K562 (cell line): ENCODE results near the gene ST6GALNAC5. TPM values are rescaled to one million over a fixed set of nuclear protein-coding genes. Genes with fewer than 3 reads are reported as not detected.

Experiments
- ETV6 ChIP-seq, 3 experiments: fragments of 150-350 bp in 1 of 3; sonication (generic) in 1 of 3; formaldehyde crosslinking in 1 of 3; IDR thresholded peaks; 2 replicates each; pipeline versions ENCODE4 v1.6.1 to v1.8.0; 2014 to 2022; ENCODE audit warnings: borderline replicate concordance in 2 of 3, low read depth in 2 of 3, antibody characterized with exemption in 1 of 3, low read length in 1 of 3, mild to moderate bottlenecking in 1 of 3, missing genetic modification reagents in 1 of 3
- GTF2F1 ChIP-seq: IDR thresholded peaks from 2 replicates; pipeline ENCODE4 v1.6.1; 2011; ENCODE audit warnings: low read depth, low read length, improper control_type of control experiment
- HSF4 ChIP-seq: fragments of 250-450 bp; sonication (Bioruptor Pico); IDR thresholded peaks from 2 replicates; pipeline ENCODE4 v2.1.2; 2022; ENCODE audit warnings: mild to moderate bottlenecking, moderate library complexity, borderline replicate concordance
- MXI1 ChIP-seq: IDR thresholded peaks from 2 replicates; pipeline ENCODE4 v1.6.1; 2011; ENCODE audit warnings: low read depth, mild to moderate bottlenecking, improper control_type of control experiment, low read length
- PKNOX1 ChIP-seq: fragments of 450-650 bp; IDR thresholded peaks from 2 replicates; pipeline ENCODE4 v1.6.1; 2016
- RBFOX2 ChIP-seq: fragments of 200-400 bp; formaldehyde crosslinking; IDR thresholded peaks from 2 replicates; pipeline ENCODE4 v1.6.1; 2017; ENCODE audit warnings: low read depth, mild to moderate bottlenecking, low read length, moderate library complexity
- polyA plus RNA-seq, 8 experiments: library from polyadenylated mRNA; depleted of rRNA in 4 of 8; stranded (reverse) in 5 of 8; unstranded in 3 of 8; fragments of >200 nt; fragmentation: Nextera tagmentation in 2 of 8; fragmentation: Illumina TruSeq in 1 of 8; extraction: Ambion mirVana in 2 of 8; extraction: Trizol in 1 of 8; gene quantifications; 2 replicates each; pipeline versions ENCODE4 v1.2.1 to v1.2.3, GENCODE V29; 2011 to 2014; ENCODE audit warnings: inconsistent platforms in 1 of 8, missing spikeins in 1 of 8
- total RNA-seq, 7 experiments: library from RNA; depleted of rRNA in 6 of 7; stranded (reverse); fragments of >200 nt in 6 of 7; fragmentation: Illumina TruSeq in 2 of 7; extraction: Trizol in 2 of 7; gene quantifications; 2 replicates each; pipeline versions ENCODE4 v1.2.1 to v1.2.3, GENCODE V29; 2011 to 2021; ENCODE audit warnings: low replicate concordance in 1 of 7
- TF ChIP-seq, protein P1 (sequence below): fragments of 250-450 bp; sonication (Bioruptor Pico); IDR thresholded peaks from 2 replicates; pipeline ENCODE4 v1.5.0; 2021; ENCODE audit warnings: mild to moderate bottlenecking, moderate library complexity
- TF ChIP-seq, protein P2 (sequence below): fragments of 200-400 bp; formaldehyde crosslinking; IDR thresholded peaks from 2 replicates; pipeline ENCODE4 v1.6.1; 2017; ENCODE audit warnings: mild to moderate bottlenecking, low read depth, low read length, moderate library complexity
- TF ChIP-seq, protein P3 (sequence below): fragments of 450-650 bp; conservative IDR thresholded peaks from 2 replicates; pipeline ENCODE4 v1.6.1; 2016; ENCODE audit warnings: missing genetic modification characterization, low read depth, mild to moderate bottlenecking, missing compliant biosample characterization, moderate library complexity

The ST6GALNAC5 gene
- total and polyA plus RNA-seq, 9 of the 15 experiments (the other 6 are each of a cell fraction or from before 2014, with no cell fraction given): 0.04 to 0.14 TPM; not detected in 7

DNA sequence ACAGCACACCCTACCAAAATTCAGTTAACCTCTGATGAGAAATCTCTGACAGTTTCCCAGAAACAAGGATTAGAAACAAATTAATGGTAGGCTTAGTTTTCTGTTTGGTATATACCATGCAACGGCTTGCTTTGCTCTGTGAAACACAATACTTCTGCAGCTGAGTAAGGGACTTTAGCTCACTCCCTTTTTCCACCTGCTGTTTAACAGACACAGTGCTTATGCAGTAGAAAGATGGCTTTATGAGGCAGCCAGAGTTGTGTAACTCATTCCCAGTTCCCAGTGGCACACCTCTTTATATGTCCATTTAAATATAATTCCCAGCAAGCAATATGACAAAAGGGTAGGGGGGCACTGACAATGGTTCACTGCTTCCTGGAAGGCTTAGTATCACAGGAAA is 228.0 kb downstream of the ST6GALNAC5 start (continued):
- TF ChIP-seq, protein P1, sequence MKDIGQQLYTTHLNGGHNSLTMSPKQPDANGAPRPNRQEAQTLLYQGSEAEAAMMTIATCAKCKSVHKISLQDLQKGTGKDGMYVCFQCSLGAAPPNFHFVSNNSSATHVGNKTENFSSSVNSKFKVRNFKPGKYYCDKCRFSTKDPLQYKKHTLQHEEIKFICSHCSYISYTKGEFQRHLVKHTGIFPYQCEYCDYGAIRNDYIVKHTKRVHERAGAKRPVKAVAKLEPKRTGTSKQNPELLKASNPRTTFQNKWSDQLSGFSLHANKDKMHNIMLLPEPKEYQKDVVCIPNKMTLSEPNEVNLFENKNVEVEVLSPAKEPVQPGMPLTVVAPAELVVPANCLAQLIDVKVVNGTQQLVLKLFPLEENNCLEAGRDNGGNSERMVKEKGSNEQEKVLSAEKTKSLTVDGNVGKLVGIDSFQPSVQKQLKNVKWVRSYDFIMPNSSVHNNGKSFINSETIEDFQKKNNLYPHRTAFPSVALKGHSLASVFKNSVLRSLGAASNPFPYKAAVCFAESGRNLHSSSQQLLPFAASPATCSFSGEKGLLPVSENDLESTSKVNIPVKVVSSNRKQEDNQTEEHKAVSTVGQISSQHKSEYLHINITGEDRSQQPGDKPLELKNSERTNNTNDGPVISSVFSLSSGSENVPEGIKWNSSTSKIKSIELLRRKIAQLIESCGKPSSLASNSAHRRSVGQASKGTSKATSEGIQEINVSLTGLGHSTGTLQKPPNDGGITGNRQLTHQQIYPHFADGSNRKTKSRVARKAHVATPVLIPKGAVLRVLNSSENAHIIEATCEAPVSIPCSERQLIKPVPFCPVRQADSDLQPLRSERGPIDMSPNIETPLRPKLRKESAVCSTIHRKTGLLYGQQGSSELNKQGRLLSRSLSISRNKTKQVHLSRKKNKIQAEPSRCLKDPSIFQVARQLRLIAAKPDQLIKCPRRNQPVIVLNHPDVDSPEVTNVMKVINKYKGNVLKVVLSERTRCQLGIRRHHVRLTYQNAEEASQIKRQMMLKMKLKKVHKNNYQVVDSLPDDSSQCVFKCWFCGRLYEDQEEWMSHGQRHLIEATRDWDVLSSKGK (CRISPR knock-in tag): no peak
- no peak for TF ChIP-seq GTF2F1
- TF ChIP-seq, protein P2, sequence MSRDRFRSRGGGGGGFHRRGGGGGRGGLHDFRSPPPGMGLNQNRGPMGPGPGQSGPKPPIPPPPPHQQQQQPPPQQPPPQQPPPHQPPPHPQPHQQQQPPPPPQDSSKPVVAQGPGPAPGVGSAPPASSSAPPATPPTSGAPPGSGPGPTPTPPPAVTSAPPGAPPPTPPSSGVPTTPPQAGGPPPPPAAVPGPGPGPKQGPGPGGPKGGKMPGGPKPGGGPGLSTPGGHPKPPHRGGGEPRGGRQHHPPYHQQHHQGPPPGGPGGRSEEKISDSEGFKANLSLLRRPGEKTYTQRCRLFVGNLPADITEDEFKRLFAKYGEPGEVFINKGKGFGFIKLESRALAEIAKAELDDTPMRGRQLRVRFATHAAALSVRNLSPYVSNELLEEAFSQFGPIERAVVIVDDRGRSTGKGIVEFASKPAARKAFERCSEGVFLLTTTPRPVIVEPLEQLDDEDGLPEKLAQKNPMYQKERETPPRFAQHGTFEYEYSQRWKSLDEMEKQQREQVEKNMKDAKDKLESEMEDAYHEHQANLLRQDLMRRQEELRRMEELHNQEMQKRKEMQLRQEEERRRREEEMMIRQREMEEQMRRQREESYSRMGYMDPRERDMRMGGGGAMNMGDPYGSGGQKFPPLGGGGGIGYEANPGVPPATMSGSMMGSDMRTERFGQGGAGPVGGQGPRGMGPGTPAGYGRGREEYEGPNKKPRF: no peak
- no peak for TF ChIP-seq HSF4 (CRISPR knock-in tag)
- TF ChIP-seq PKNOX1: no peak
- TF ChIP-seq RBFOX2: no peak
- TF ChIP-seq, protein P3, sequence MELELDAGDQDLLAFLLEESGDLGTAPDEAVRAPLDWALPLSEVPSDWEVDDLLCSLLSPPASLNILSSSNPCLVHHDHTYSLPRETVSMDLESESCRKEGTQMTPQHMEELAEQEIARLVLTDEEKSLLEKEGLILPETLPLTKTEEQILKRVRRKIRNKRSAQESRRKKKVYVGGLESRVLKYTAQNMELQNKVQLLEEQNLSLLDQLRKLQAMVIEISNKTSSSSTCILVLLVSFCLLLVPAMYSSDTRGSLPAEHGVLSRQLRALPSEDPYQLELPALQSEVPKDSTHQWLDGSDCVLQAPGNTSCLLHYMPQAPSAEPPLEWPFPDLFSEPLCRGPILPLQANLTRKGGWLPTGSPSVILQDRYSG (tag): no peak
- no peak for TF ChIP-seq ETV6 (IDR thresholded peaks at IDR 0.05; ENCODE audit: borderline replicate concordance in 1 of 2, low read depth in 2 of 2, low read length in 1 of 2)
- TF ChIP-seq ETV6 (CRISPR knock-in tag; IDR thresholded peaks at IDR 0.05; ENCODE audit: borderline replicate concordance): no peak
- TF ChIP-seq MXI1: no peak
- TF ChIP-seq, all 486 proteins: peak for 0
